K562 (cell line): ENCODE measurements around the gene CEP131. TPM values are rescaled to one million over a fixed set of nuclear protein-coding genes. Genes with fewer than 3 reads are reported as not detected.
"Not testable (repeated sequence)": the region's sequence is repeated elsewhere in the genome, so short reads cannot be mapped to it uniquely, and the experiment has no call there.

Source experiments
- ATAC-seq: fragments of 200-7000 bp; cut with Tn5 transposase; 3 replicates; pipeline ENCODE4 v1.9.1; 2020; ENCODE audit warnings: moderate library complexity
- BruUV-seq: library from RNA; stranded (reverse); fragments of 400-500 nt; replicated peaks from 2 replicates; lab custom pipeline; 2021; lab: Mats Ljungman, UMichigan
- CTCF ChIA-PET: fragments of 300-600 bp; formaldehyde crosslinking; extraction: SDS; loops from one replicate; lab custom pipeline; 2021; ENCODE audit warnings: low intra/inter-chr PET ratio; lab: Yijun Ruan, JAX
- POLR2A ChIA-PET: fragments of 300-600, 350-650 bp; sonication (Branson Sonifier 250); formaldehyde crosslinking; extraction: SDS; loops from one replicate; lab custom pipeline; 2021; ENCODE audit warnings: antibody characterized with exemption, inconsistent platforms; lab: Yijun Ruan, JAX
- DNase-seq, 4 experiments: peaks; one replicate each; pipeline versions ENCODE4 v3.0.0 to v3.0.0-alpha.2; 2011 to 2018; ENCODE audit warnings: low spot score in 3 of 4, mixed read lengths in 3 of 4; ENCODE audit errors: extremely low read depth in 1 of 4
- FAIRE-seq: peaks from 2 replicates; lab custom pipeline; 2011; peaks lifted over from hg19 to GRCh38; lab: Jason Lieb, UNC
- H2AFZ ChIP-seq: 2 replicates; pipeline ENCODE4 v1.6.0; 2011; ENCODE audit warnings: low read depth, low read length, control low read depth, inconsistent platforms
- H3K27ac ChIP-seq: fragments of 200-600 bp; 3 replicates; pipeline ENCODE4 v1.8.0; 2011; ENCODE audit warnings: low read depth, mild to moderate bottlenecking, control low read depth, inconsistent platforms, low read length, moderate library complexity, mixed read lengths; ENCODE audit errors: extremely low read depth
- H3K27me3 ChIP-seq, 2 experiments: fragments of 300-600 bp in 1 of 2; 2 replicates in 1 of 2; 3 replicates in 1 of 2; pipeline versions ENCODE4 v1.6.0 to v1.8.0; 2011; ENCODE audit warnings: inconsistent platforms in 2 of 2, low read length in 2 of 2, mild to moderate bottlenecking in 1 of 2, mixed read lengths in 1 of 2, moderate library complexity in 1 of 2; ENCODE audit not compliant: control insufficient read depth in 2 of 2, insufficient read depth in 2 of 2
- H3K36me3 ChIP-seq: fragments of 300-600 bp; 3 replicates; pipeline ENCODE4 v1.8.0; 2011; ENCODE audit warnings: mild to moderate bottlenecking, low read length, inconsistent platforms; ENCODE audit not compliant: control insufficient read depth, insufficient read depth
- H3K4me1 ChIP-seq, 2 experiments: fragments of 200-600 bp in 1 of 2; replicated peaks in 1 of 2; 2 replicates in 1 of 2; 3 replicates in 1 of 2; pipeline versions ENCODE4 v1.5.1 to v1.8.0; 2011; ENCODE audit warnings: inconsistent platforms in 2 of 2, low read length in 2 of 2, mild to moderate bottlenecking in 1 of 2, mixed read lengths in 1 of 2, moderate library complexity in 1 of 2; ENCODE audit not compliant: control insufficient read depth in 2 of 2, insufficient read depth in 2 of 2
- H3K4me2 ChIP-seq: 2 replicates; pipeline ENCODE4 v1.6.1; 2011; ENCODE audit warnings: low read length, control low read depth, inconsistent platforms, mixed read lengths; ENCODE audit not compliant: insufficient read depth
- H3K4me3 ChIP-seq: fragments of 200-600 bp; sonication (generic), shearing (Covaris generic); 2 replicates; pipeline ENCODE4 v1.5.1; 2016; ENCODE audit warnings: control low read depth, inconsistent platforms
- H3K79me2 ChIP-seq: fragments of 200-600 bp; 3 replicates; pipeline ENCODE4 v1.8.0; 2011; ENCODE audit warnings: low read length, inconsistent platforms; ENCODE audit not compliant: control insufficient read depth, insufficient read depth
- H3K9ac ChIP-seq, 2 experiments: 2 replicates each; pipeline versions ENCODE4 v1.6.0 to v1.6.1; 2011; ENCODE audit warnings: low read depth in 2 of 2, low read length in 2 of 2, control low read depth in 1 of 2, inconsistent platforms in 1 of 2, mild to moderate bottlenecking in 1 of 2, mixed read lengths in 1 of 2; ENCODE audit not compliant: insufficient read depth in 1 of 2
- H3K9me1 ChIP-seq: one replicate; pipeline ENCODE4 v1.6.0; 2011; ENCODE audit warnings: inconsistent platforms, mild to moderate bottlenecking, low read length, moderate library complexity; ENCODE audit not compliant: control insufficient read depth, insufficient read depth
- H3K9me3 ChIP-seq: replicated peaks from 2 replicates; pipeline ENCODE4 v1.5.1; 2011; ENCODE audit warnings: low read depth, low read length, inconsistent platforms; ENCODE audit not compliant: control insufficient read depth, insufficient read depth
- H4K20me1 ChIP-seq: replicated peaks from 2 replicates; pipeline ENCODE4 v1.6.1; 2011; ENCODE audit warnings: low read length, inconsistent platforms, mixed read lengths; ENCODE audit not compliant: control insufficient read depth, insufficient read depth
- CBX8 ChIP-seq: fragments of 200-600 bp; sonication (generic); IDR thresholded peaks from 2 replicates; pipeline ENCODE4 v1.6.1; 2012; ENCODE audit warnings: borderline replicate concordance, mixed run types, low read depth, mild to moderate bottlenecking, moderate library complexity, mixed read lengths, low read length, control low read depth, inconsistent platforms; ENCODE audit not compliant: poor library complexity, severe bottlenecking; ENCODE audit errors: extremely low read depth
- EGR1 ChIP-seq: fragments of 450-650 bp; conservative IDR thresholded peaks from 2 replicates; pipeline ENCODE4 v1.6.1; 2017; ENCODE audit warnings: mild to moderate bottlenecking
- WGBS: fragments of 100-300 bp; shearing (Covaris generic); methylation state at CpG from one replicate; pipeline ENCODE4 v1.1.6; 2016; ENCODE audit warnings: low coverage, mixed read lengths; ENCODE audit not compliant: insufficient coverage; ENCODE audit errors: missing lambda C conversion rate; 5-methylcytosine and 5-hydroxymethylcytosine counted together
- in situ Hi-C: fragments of 300-500 bp; cut with MboI; formaldehyde crosslinking; loops from 4 replicates; pipeline ENCODE4 v1.15.0; 2018; ENCODE audit warnings: inconsistent platforms, mixed read lengths
- intact Hi-C: fragments of 100-400 bp; cut with micrococcal nuclease; formaldehyde crosslinking; loops from 2 replicates; pipeline ENCODE4 v1.14.2; 2022
- polyA plus RNA-seq, 8 experiments: library from polyadenylated mRNA; depleted of rRNA in 4 of 8; stranded (reverse) in 5 of 8; unstranded in 3 of 8; fragments of >200 nt; fragmentation: Nextera tagmentation in 2 of 8; fragmentation: Illumina TruSeq in 1 of 8; extraction: Ambion mirVana in 2 of 8; extraction: Trizol in 1 of 8; gene quantifications; 2 replicates each; pipeline versions ENCODE4 v1.2.1 to v1.2.3, GENCODE V29; 2011 to 2014; ENCODE audit warnings: inconsistent platforms in 1 of 8, missing spikeins in 1 of 8
- total RNA-seq, 7 experiments: library from RNA; depleted of rRNA in 6 of 7; stranded (reverse); fragments of >200 nt in 6 of 7; fragmentation: Illumina TruSeq in 2 of 7; extraction: Trizol in 2 of 7; gene quantifications; 2 replicates each; pipeline versions ENCODE4 v1.2.1 to v1.2.3, GENCODE V29; 2011 to 2021; ENCODE audit warnings: low replicate concordance in 1 of 7

Gene CEP131
- total and polyA plus RNA-seq, 9 of the 15 experiments (the other 6 are each of a cell fraction or from before 2014, with no cell fraction given), result 0.24 to 21.2 (median 2.3) TPM

- WGBS, result 5% methylated on average over 7 of the region's 10 CpGs
- intact Hi-C loops, result not testable (repeated sequence)
- in situ Hi-C loops, result loop anchor here (25.0 kb wide), 1 partner anchor 91 kb away; the partner anchor contains the start of genes NDUFAF8 and TEPSIN
These were observed 76.6 kb downstream of the CEP131 start for GRCh38 chr17:81146208-81146607.

GRCh38 chr17:81144423-81144781 is 78.4 kb downstream of the CEP131 start:
- Histone ChIP-seq H3K36me3 (no peaks in the 10 kb centered on the region), H3K9me1 (no peaks in the 10 kb centered on the region), H3K9me3 (no peaks in the 10 kb centered on the region), H3K4me2 (no peak overlapping the region), H3K4me1 (peaks cover 9 to 41% of the 10 kb centered on the region in 2 experiments; a peak in 3 of 5 replicates), H3K27me3 (peaks cover 9 to 43% of the 10 kb centered on the region in 2 experiments; a peak in 4 of 5 replicates), H2AFZ (no peak overlapping the region), H3K79me2 (no peaks in the 10 kb centered on the region), H3K4me3 (no peak overlapping the region), H4K20me1 (no peaks in the 10 kb centered on the region), H3K9ac (peak overlapping the region in 1 of 2 experiments; percentile 17; a peak in 1 of 4 replicates), H3K27ac (no peak overlapping the region)
- in situ Hi-C loops (loop anchor here (25.0 kb wide), 1 partner anchor 93 kb away; the partner anchor contains the start of genes NDUFAF8 and TEPSIN), intact Hi-C loops (loop anchor here (5.0 kb wide), 1 partner anchor 83 kb away; no protein-coding TSS in a partner anchor)
- BruUV-seq, result no TSS peak
- 16% methylated on average over 12 of the region's 14 CpGs for WGBS
- CTCF ChIA-PET, result no interaction called here
- FAIRE-seq (no peak), ATAC-seq (no peak), DNase-seq (no peak)
- POLR2A ChIA-PET, result interaction anchor here (0.6 to 2.8 kb wide), 4 partner anchors 9 to 832 kb away, joined by 3 to 15 read pairs (median 5); no protein-coding TSS in a partner anchor
- TF ChIP-seq EGR1 (0 out of 2 replicates have a peak, but pooled peaks have one; percentile 8), CBX8 (no peak)

More at GRCh38 chr17:81146208-81146607, 76.6 kb downstream of the CEP131 start:
- H4K20me1 ChIP-seq, ATAC-seq, H3K9ac ChIP-seq, H3K9me1 ChIP-seq, H3K9me3 ChIP-seq, BruUV-seq, CTCF ChIA-PET, H3K79me2 ChIP-seq, FAIRE-seq, H3K36me3 ChIP-seq, H3K27ac ChIP-seq, POLR2A ChIA-PET, H3K4me2 ChIP-seq, H2AFZ ChIP-seq, H3K4me3 ChIP-seq, DNase-seq: not testable (repeated sequence)
- peaks cover 13 to 50% of the 10 kb centered on the region in 2 experiments; a peak in 4 of 5 replicates for H3K27me3 ChIP-seq
- H3K4me1 ChIP-seq, result peaks cover 9 to 41% of the 10 kb centered on the region in 2 experiments; a peak in 3 of 5 replicates
